IMR-90 (cell line): ENCODE data around the gene ZFR2. TPM values are rescaled to one million over a fixed set of nuclear protein-coding genes. Genes with fewer than 3 reads are reported as not detected.

Source experiments
- ATAC-seq: fragments of 200-7000 bp; cut with Tn5 transposase; 2 replicates; pipeline ENCODE4 v1.9.1; 2020; ENCODE audit warnings: low read depth, mild to moderate bottlenecking, moderate library complexity
- BruUV-seq: library from RNA; stranded (reverse); fragments of 400-500 nt; replicated peaks from 2 replicates; lab custom pipeline; 2021; lab: Mats Ljungman, UMichigan
- CTCF ChIA-PET: fragments of 300-600 bp; formaldehyde crosslinking; extraction: SDS; loops from one replicate; lab custom pipeline; 2021; ENCODE audit warnings: antibody characterized with exemption; lab: Yijun Ruan, JAX
- POLR2A ChIA-PET: fragments of 300-600 bp; sonication (Branson Sonifier 250); formaldehyde crosslinking; loops from one replicate; lab custom pipeline; 2022; ENCODE audit warnings: antibody characterized with exemption; ENCODE audit not compliant: unreplicated experiment; lab: Charles Lee
- DNase-seq: peaks from one replicate; pipeline ENCODE4 v3.0.0; 2013
- H2AFZ ChIP-seq: replicated peaks from 2 replicates; pipeline ENCODE3; 2013; ENCODE audit warnings: low read length, mild to moderate bottlenecking; ENCODE audit not compliant: poor library complexity
- H2AK5ac ChIP-seq: 2 replicates; pipeline ENCODE4 v1.6.1; 2013; ENCODE audit warnings: low read depth, low read length, inconsistent platforms
- H2AK9ac ChIP-seq: replicated peaks from 2 replicates; pipeline ENCODE3; 2013; ENCODE audit warnings: mild to moderate bottlenecking, low read depth, low read length, moderate library complexity; ENCODE audit not compliant: poor library complexity
- H2BK120ac ChIP-seq: 2 replicates; pipeline ENCODE4 v1.6.1; 2013; ENCODE audit warnings: low read depth, low read length, inconsistent platforms
- H2BK15ac ChIP-seq: 3 replicates; pipeline ENCODE4 v1.6.1; 2013; ENCODE audit warnings: low read depth, low read length, inconsistent platforms
- H2BK20ac ChIP-seq: 2 replicates; pipeline ENCODE4 v1.6.1; 2013; ENCODE audit warnings: low read depth, mild to moderate bottlenecking, inconsistent platforms, low read length, moderate library complexity
- H2BK5ac ChIP-seq: 2 replicates; pipeline ENCODE4 v1.6.1; 2013; ENCODE audit warnings: mild to moderate bottlenecking, low read depth, low read length, inconsistent platforms; ENCODE audit not compliant: poor library complexity, severe bottlenecking
- H3K14ac ChIP-seq: replicated peaks from 2 replicates; pipeline ENCODE4 v1.6.1; 2013; ENCODE audit warnings: low read depth, low read length, inconsistent platforms
- H3K18ac ChIP-seq: 2 replicates; pipeline ENCODE4 v1.6.1; 2013; ENCODE audit warnings: low read depth, low read length, control low read depth
- H3K23ac ChIP-seq: 2 replicates; pipeline ENCODE4 v1.6.1; 2013; ENCODE audit warnings: low read depth, low read length, inconsistent platforms
- H3K27ac ChIP-seq: 2 replicates; pipeline ENCODE4 v1.5.1; 2013; ENCODE audit warnings: mild to moderate bottlenecking, control low read depth, low read length; ENCODE audit not compliant: insufficient read depth
- H3K27me3 ChIP-seq: 2 replicates; pipeline ENCODE4 v1.6.1; 2013; ENCODE audit warnings: low read length; ENCODE audit not compliant: control insufficient read depth, insufficient read depth
- H3K36me3 ChIP-seq: 2 replicates; pipeline ENCODE4 v1.6.1; 2013; ENCODE audit warnings: low read length, mixed read lengths; ENCODE audit not compliant: control insufficient read depth, insufficient read depth
- H3K4ac ChIP-seq: 2 replicates; pipeline ENCODE4 v1.6.1; 2013; ENCODE audit warnings: low read depth, low read length, inconsistent platforms
- H3K4me1 ChIP-seq: 2 replicates; pipeline ENCODE4 v1.6.1; 2013; ENCODE audit warnings: low read length, mixed read lengths; ENCODE audit not compliant: control insufficient read depth, insufficient read depth
- H3K4me2 ChIP-seq: 2 replicates; pipeline ENCODE4 v1.6.1; 2013; ENCODE audit warnings: low read depth, mild to moderate bottlenecking, control low read depth, low read length, moderate library complexity
- H3K4me3 ChIP-seq: 2 replicates; pipeline ENCODE4 v1.5.1; 2013; ENCODE audit warnings: low read depth, mild to moderate bottlenecking, control low read depth, low read length, moderate library complexity; ENCODE audit not compliant: insufficient read depth
- H3K56ac ChIP-seq: 2 replicates; pipeline ENCODE4 v1.6.1; 2013; ENCODE audit warnings: low read length, inconsistent platforms; ENCODE audit not compliant: insufficient read depth; ENCODE audit errors: extremely low read depth
- H3K79me1 ChIP-seq, 2 experiments: 2 replicates each; pipeline ENCODE4 v1.6.1; 2013; ENCODE audit warnings: low read length in 2 of 2, inconsistent platforms in 1 of 2, low read depth in 1 of 2
- H3K9ac ChIP-seq: 2 replicates; pipeline ENCODE4 v1.6.1; 2013; ENCODE audit warnings: low read depth, low read length, control low read depth
- H3K9me1 ChIP-seq: 2 replicates; pipeline ENCODE4 v1.6.1; 2013; ENCODE audit warnings: low read length, inconsistent platforms; ENCODE audit not compliant: insufficient read depth
- H3K9me3 ChIP-seq: 2 replicates; pipeline ENCODE4 v1.6.1; 2013; ENCODE audit warnings: low read length; ENCODE audit not compliant: control insufficient read depth, insufficient read depth
- H4K20me1 ChIP-seq: 2 replicates; pipeline ENCODE4 v1.6.1; 2013; ENCODE audit warnings: low read length, inconsistent platforms; ENCODE audit not compliant: insufficient read depth
- H4K5ac ChIP-seq: 2 replicates; pipeline ENCODE4 v1.6.1; 2013; ENCODE audit warnings: mild to moderate bottlenecking, low read depth, low read length, control low read depth
- H4K8ac ChIP-seq, 2 experiments: 2 replicates each; pipeline ENCODE4 v1.6.1; 2013; ENCODE audit warnings: low read depth in 2 of 2, low read length in 2 of 2, control low read depth in 1 of 2, inconsistent platforms in 1 of 2
- H4K91ac ChIP-seq: 2 replicates; pipeline ENCODE4 v1.6.1; 2013; ENCODE audit warnings: low read depth, low read length, inconsistent platforms; ENCODE audit not compliant: insufficient read depth
- BHLHE40 ChIP-seq: fragments of 150-350 bp; IDR thresholded peaks from 2 replicates; pipeline ENCODE4 v1.6.1; 2016; ENCODE audit warnings: mild to moderate bottlenecking, low read depth, low read length
- CEBPB ChIP-seq: IDR thresholded peaks from 2 replicates; pipeline ENCODE4 v1.6.1; 2012; ENCODE audit warnings: low read depth, low read length, improper control_type of control experiment
- ELK1 ChIP-seq: fragments of 150-350 bp; IDR thresholded peaks from 2 replicates; pipeline ENCODE4 v1.6.1; 2016; ENCODE audit warnings: low read depth, mild to moderate bottlenecking, low read length, moderate library complexity, borderline replicate concordance
- FOS ChIP-seq: fragments of 150-350 bp; IDR thresholded peaks from 2 replicates; pipeline ENCODE4 v1.6.1; 2016; ENCODE audit warnings: low read depth, low read length
- MXI1 ChIP-seq: IDR thresholded peaks from 2 replicates; pipeline ENCODE4 v1.6.1; 2012; ENCODE audit warnings: low read depth, mild to moderate bottlenecking, low read length, moderate library complexity, borderline replicate concordance
- WGBS, 2 experiments: methylation state at CpG; one replicate each; pipeline versions ENCODE4 v1.1.5 to v1.1.7; 2013; ENCODE audit warnings: missing lambda C conversion rate in 2 of 2; ENCODE audit not compliant: insufficient read length in 1 of 2; ENCODE audit errors: extremely low coverage in 2 of 2; 5-methylcytosine and 5-hydroxymethylcytosine counted together
- dilution Hi-C: fragments of 300-500 bp; cut with HindIII; formaldehyde crosslinking; loops from one replicate; pipeline ENCODE4 v1.14.3; 2018; ENCODE audit warnings: low sequenced_read_pairs; ENCODE audit not compliant: unreplicated experiment
- in situ Hi-C: fragments of 300-500 bp; cut with MboI; formaldehyde crosslinking; loops from 3 replicates; pipeline ENCODE4 v1.14.3; 2019; ENCODE audit warnings: low sequenced_read_pairs, inconsistent platforms, mixed read lengths
- intact Hi-C: fragments of 100-400 bp; cut with micrococcal nuclease; formaldehyde crosslinking; loops from 2 replicates; pipeline ENCODE4 v1.10.0; 2022
- polyA plus RNA-seq, 3 experiments: library from polyadenylated mRNA; depleted of rRNA; stranded (reverse); fragments of >200 nt; gene quantifications; 2 replicates each; pipeline ENCODE4 v1.2.3, GENCODE V29; 2012; ENCODE audit warnings: low replicate concordance in 1 of 3
- total RNA-seq: library from RNA; depleted of rRNA; stranded (reverse); fragments of >200 nt; gene quantifications from 2 replicates; pipeline ENCODE4 v1.2.3, GENCODE V29; 2012

The ZFR2 gene
- total and polyA plus RNA-seq, 2 of the 4 experiments (the other 2 are of a cell fraction), result 0.19 TPM; not detected in 1

DNA sequence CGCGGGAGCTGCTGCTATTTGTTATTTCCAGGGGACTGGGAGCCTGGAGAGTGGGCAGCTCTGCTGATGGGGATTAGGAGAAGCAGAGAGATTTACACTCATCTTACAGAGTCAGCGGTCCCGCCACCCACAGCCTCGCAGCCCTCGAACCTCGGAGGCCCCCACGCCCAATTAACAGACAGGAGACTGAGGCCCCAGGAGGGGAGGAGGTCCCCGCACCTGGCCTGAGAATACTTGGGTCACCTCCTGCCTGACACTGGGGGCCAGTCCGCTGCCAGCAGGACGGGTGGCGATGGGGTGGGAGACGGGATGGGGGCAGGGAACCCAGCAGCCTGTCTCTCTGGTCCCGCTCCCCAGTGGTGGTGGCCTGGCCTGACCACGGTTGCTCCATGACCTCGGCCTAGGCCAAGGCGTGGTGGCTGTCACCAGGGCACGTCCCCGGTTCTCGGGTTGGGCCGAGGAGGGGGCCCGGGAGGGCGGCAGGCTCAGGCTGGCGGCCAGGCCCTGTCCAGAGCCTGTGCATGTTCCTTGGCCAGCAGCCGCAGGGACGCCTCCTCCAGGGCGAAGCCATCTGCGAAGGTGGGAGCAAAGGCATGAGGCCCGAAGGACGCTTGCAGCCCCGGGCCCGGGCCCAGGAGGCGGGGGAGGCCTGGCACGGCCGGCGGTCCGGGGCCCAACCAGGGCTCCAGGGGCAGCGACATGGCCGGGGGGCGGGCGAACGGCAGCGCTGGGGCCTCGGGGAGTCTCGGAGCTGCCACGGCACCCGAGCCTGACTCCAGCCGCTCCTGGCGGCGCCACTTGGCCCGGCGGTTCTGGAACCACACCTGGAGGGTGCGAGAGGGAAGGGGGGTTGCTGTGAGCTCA, 98.5 kb downstream of the ZFR2 start:
- Histone ChIP-seq H3K4me2 (no peak overlapping the region), H3K9me3 (no peaks in the 10 kb centered on the region), H2BK120ac (no peak overlapping the region), H3K79me1 (0 out of 4 replicates have a peak, but pooled peaks cover 0 to 5% of the 10 kb centered on the region in 2 experiments), H3K36me3 (peaks cover 23% of the 10 kb centered on the region), H4K91ac (no peak overlapping the region), H3K14ac (no peak overlapping the region), H3K4me1 (no peaks in the 10 kb centered on the region), H4K5ac (no peak overlapping the region), H2BK5ac (no peak overlapping the region), H2AFZ (no peak overlapping the region), H3K27me3 (peaks cover 5% of the 10 kb centered on the region; the same call in 1 of the 2 replicates), H2BK20ac (no peak overlapping the region), H3K4me3 (no peak overlapping the region), H4K8ac (no peak overlapping the region), H4K20me1 (no peaks in the 10 kb centered on the region), H2AK5ac (no peak overlapping the region), H3K23ac (no peak overlapping the region), H3K27ac (no peak overlapping the region), H3K9me1 (no peaks in the 10 kb centered on the region), H2BK15ac (no peak overlapping the region), H3K18ac (no peak overlapping the region), H3K4ac (no peak overlapping the region), H3K56ac (no peak overlapping the region), H3K9ac (no peak overlapping the region), H2AK9ac (no peak overlapping the region)
- dilution Hi-C loops, result no loop called here
- WGBS, 2 experiments, result 82% methylated on average over 16 of the region's 53 CpGs; no CpG with 5 or more reads in 1 of the 2 experiments
- intact Hi-C loops, result no loop called here
- ChIA-PET POLR2A (no interaction called here), CTCF (no interaction called here)
- DNase-seq (no peak), ATAC-seq (no peak)
- in situ Hi-C loops, result no loop called here
- TF ChIP-seq CEBPB (no peak), MXI1 (no peak), BHLHE40 (no peak), FOS (no peak), ELK1 (no peak)
- no TSS peak for BruUV-seq
